Small intestine (tissue), 7 donors: ENCODE data around the gene STARD13. TPM values are rescaled to one million over a fixed set of nuclear protein-coding genes. Genes with fewer than 3 reads are reported as not detected.

Source experiments
- DNase-seq, 2 donors: peaks; one replicate each; pipeline versions ENCODE4 v3.0.0 to v3.0.0-alpha.2; 2013
- FAIRE-seq: peaks from 2 replicates; lab custom pipeline; 2012; peaks lifted over from hg19 to GRCh38; lab: Jason Lieb, UNC
- H3K27ac ChIP-seq, 3 donors: one replicate each; pipeline ENCODE4 v1.5.1; 2013; ENCODE audit warnings: low read length in 2 of 3, mild to moderate bottlenecking in 2 of 3, control low read depth in 1 of 3, inconsistent platforms in 1 of 3, low read depth in 1 of 3, moderate library complexity in 1 of 3
- H3K27me3 ChIP-seq, 3 donors: one replicate each; pipeline ENCODE4 v1.6.1; 2013; ENCODE audit warnings: low read length in 3 of 3, inconsistent platforms in 1 of 3; ENCODE audit not compliant: control insufficient read depth in 3 of 3, insufficient read depth in 3 of 3
- H3K36me3 ChIP-seq, 3 donors: one replicate each; pipeline ENCODE4 v1.6.1; 2013; ENCODE audit warnings: low read length in 3 of 3, inconsistent platforms in 1 of 3, low read depth in 1 of 3, mild to moderate bottlenecking in 1 of 3, moderate library complexity in 1 of 3; ENCODE audit not compliant: control insufficient read depth in 3 of 3, insufficient read depth in 2 of 3
- H3K4me1 ChIP-seq, 3 donors: one replicate each; pipeline ENCODE4 v1.6.1; 2013; ENCODE audit warnings: low read length in 2 of 3, inconsistent platforms in 1 of 3, low read depth in 1 of 3, mild to moderate bottlenecking in 1 of 3, moderate library complexity in 1 of 3; ENCODE audit not compliant: control insufficient read depth in 3 of 3, insufficient read depth in 2 of 3
- H3K4me3 ChIP-seq, 3 donors: one replicate each; pipeline ENCODE4 v1.5.1; 2013; ENCODE audit warnings: low read length in 3 of 3, control low read depth in 1 of 3, inconsistent platforms in 1 of 3, low read depth in 1 of 3, mild to moderate bottlenecking in 1 of 3, moderate library complexity in 1 of 3
- H3K9me3 ChIP-seq, 2 donors: one replicate each; pipeline ENCODE4 v1.6.1; 2013; ENCODE audit warnings: low read depth in 1 of 2, low read length in 1 of 2; ENCODE audit not compliant: control insufficient read depth in 2 of 2, insufficient read depth in 1 of 2
- WGBS, 3 donors: extraction: QIAGEN DNeasy Blood & Tissue Kit; methylation state at CpG; one replicate each; pipeline ENCODE4 v1.1.7; 2013; 5-methylcytosine and 5-hydroxymethylcytosine counted together
- polyA plus RNA-seq, 4 donors: library from polyadenylated mRNA; stranded (reverse) in 3 of 4; unstranded in 1 of 4; fragments of 200-250 nt in 3 of 4; fragments of 120-200 nt in 1 of 4; gene quantifications; one replicate each; pipeline versions ENCODE4 v1.2.1 to v1.2.3, GENCODE V29; 2013
- donor health status: healthy with polysubstance abuse.
- donor health status: control.
- donor health status: control.
- donor health status: Bipolar disorder and iron deficiency.
- donor health status: healthy.

STARD13 gene
- polyA plus RNA-seq, 4 donors: 2.2 to 15.3 (median 5.0) TPM

DNA sequence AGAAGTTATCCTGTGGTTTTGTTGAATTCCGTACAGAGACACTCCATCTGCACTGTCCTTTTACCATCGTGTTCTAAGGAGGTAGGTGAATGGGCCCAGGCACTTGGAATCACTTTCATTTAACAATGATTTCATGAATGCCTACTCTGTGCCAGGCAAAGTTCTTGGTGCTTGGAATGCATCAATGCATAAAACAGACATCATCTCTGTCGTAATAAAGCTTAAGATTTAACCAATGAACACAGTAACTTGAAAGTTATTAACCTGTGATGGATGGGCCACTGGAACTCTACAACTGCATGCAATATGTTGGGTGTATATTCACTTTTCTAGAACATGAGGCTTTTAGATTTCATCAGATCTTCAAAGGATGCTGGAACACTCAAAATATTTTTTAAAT is 14.1 kb upstream of the STARD13 start:
- no peak for DNase-seq
- no peak for FAIRE-seq
- H3K4me3 ChIP-seq: no peak overlapping the region
- H3K27me3 ChIP-seq: no peaks in the 10 kb centered on the region
- no peaks in the 10 kb centered on the region for H3K4me1 ChIP-seq
- H3K9me3 ChIP-seq: no peaks in the 10 kb centered on the region
- no peak overlapping the region for H3K27ac ChIP-seq
- WGBS, 3 donors: 83 to 92% (median 91%) methylated on average over 3 of the region's 3 CpGs
- H3K36me3 ChIP-seq: no peaks in the 10 kb centered on the region

DNA sequence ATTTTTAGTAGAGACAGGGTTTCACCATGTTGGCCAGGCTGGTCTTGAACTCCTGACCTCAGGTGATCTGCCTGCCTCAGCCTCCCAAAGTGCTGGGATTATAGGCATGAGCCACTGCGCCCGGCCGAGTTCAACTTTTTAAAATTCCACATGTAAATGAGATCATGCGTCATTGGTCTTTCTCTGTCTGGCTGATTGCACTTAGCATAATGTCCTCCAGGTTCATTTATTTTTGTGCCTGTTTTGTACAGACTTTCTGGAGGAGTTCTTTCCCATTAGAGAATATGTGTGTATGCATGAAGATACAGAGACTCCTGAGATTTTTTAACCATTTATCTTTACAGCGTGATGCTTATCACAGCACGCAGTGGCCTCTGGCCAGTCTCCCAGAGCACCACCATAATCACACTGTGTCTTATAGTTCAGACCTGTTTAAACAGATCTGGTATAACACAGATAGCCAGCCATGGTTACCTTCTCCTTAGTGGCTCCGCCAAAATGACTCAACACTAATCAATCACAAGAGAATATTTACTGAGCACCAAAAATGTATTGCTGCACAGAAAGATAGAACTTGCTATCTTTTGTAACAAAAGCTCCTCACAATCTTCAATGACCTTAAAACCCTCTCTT is 11.4 kb upstream of the STARD13 start:
- H3K36me3 ChIP-seq: no peaks in the 10 kb centered on the region
- H3K27ac ChIP-seq: no peak overlapping the region
- DNase-seq (peak; percentile 30 to 32), FAIRE-seq (no peak)
- H3K4me1 ChIP-seq: no peaks in the 10 kb centered on the region
- WGBS, 3 donors: 62 to 78% (median 70%) methylated on average over 7 of the region's 7 CpGs
- no peaks in the 10 kb centered on the region for H3K27me3 ChIP-seq
- no peaks in the 10 kb centered on the region for H3K9me3 ChIP-seq
- H3K4me3 ChIP-seq: no peak overlapping the region

DNA sequence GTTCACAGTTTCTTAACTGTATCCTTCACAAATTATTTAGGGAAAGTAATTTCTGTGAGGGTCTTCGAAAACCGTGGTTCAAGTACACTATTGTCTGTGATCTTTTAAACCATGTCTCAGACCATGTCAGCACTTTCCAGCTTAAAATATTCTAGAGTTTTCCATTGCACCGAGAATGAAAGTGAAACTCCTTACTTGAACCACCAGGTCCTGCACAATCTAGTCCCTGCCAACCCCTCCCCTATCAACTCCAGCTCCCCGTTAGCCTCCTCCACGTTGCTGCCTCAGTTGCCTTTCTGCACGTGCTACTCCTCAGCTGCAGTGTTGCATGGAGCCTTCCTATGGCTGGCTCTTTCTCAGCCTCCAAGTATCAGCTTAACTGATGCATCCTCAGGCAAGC is 7.2 kb upstream of the STARD13 start:
- Histone ChIP-seq H3K4me1 (no peaks in the 10 kb centered on the region), H3K27ac (peak overlapping the region in 1 of 3 donors; percentile 11), H3K36me3 (no peaks in the 10 kb centered on the region), H3K4me3 (peak overlapping the region in 1 of 3 donors; percentile 23), H3K9me3 (no peaks in the 10 kb centered on the region), H3K27me3 (no peaks in the 10 kb centered on the region)
- 53 to 65% (median 62%) methylated on average over 6 of the region's 6 CpGs for WGBS, 3 donors
- DNase-seq (peak in 1 of 2 donors; percentile 29), FAIRE-seq (no peak)

DNA sequence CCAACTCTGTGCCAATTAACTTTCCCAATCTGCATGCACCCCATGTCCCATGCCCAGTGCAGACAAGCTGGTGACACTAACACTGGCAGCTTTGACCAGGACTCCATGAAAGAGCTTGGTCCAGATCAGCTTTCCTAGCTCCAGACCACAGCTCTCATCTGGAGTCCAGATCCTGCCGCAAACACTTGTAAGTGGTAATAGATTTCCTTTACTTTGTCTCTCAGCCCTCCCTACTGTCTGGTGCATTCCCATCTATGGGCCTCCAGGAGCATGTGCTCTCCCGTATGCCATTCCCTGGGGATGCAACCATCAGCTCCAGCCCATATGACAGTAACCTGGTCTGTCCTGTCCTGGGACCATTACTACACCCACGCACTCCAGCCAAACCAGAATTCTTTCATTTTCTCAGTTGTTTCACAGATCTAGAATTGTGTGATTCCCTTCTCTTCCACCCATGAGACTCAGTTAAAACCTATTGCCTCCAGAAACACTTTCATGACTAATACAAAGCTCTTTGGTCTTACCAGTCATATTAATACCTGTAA is 4.9 kb upstream of the STARD13 start:
- peaks cover 0 to 3% (median 0%) of the 10 kb centered on the region in 3 donors for H3K36me3 ChIP-seq
- WGBS, 3 donors: 93 to 95% (median 94%) methylated on average over 3 of the region's 3 CpGs
- H3K27me3 ChIP-seq: no peaks in the 10 kb centered on the region
- no peak for FAIRE-seq
- no peaks in the 10 kb centered on the region for H3K9me3 ChIP-seq
- no peak for DNase-seq
- H3K4me1 ChIP-seq: peaks cover 0 to 8% (median 0%) of the 10 kb centered on the region in 3 donors
- H3K4me3 ChIP-seq: no peak overlapping the region
- H3K27ac ChIP-seq: no peak overlapping the region

DNA sequence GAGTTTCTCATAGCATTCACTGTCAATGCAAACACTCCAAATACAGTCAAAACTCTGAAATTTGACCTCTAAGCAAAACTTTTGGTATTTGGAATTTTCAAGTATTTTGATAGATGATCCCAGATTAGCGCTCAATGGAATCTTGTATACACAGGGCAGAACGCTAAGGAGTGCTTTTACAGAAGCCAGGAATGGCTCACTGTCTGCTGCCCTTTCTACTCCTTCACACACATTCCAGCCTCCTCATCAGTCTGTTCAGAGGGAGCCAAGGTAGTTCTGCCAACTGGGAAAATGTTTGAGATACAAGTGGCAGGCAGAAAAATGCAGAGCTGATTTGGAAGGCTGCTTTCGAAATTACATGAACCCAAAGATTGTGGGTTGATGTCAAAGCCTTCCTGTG is 4.4 kb upstream of the STARD13 start:
- no peak overlapping the region for H3K4me3 ChIP-seq
- FAIRE-seq: no peak
- no peaks in the 10 kb centered on the region for H3K9me3 ChIP-seq
- WGBS, 3 donors: 75 to 92% (median 80%) methylated on average over 3 of the region's 3 CpGs
- H3K27me3 ChIP-seq: no peaks in the 10 kb centered on the region
- H3K27ac ChIP-seq: no peak overlapping the region
- H3K36me3 ChIP-seq: peaks cover 0 to 3% (median 0%) of the 10 kb centered on the region in 3 donors
- H3K4me1 ChIP-seq: peaks cover 0 to 8% (median 0%) of the 10 kb centered on the region in 3 donors
- no peak for DNase-seq

DNA sequence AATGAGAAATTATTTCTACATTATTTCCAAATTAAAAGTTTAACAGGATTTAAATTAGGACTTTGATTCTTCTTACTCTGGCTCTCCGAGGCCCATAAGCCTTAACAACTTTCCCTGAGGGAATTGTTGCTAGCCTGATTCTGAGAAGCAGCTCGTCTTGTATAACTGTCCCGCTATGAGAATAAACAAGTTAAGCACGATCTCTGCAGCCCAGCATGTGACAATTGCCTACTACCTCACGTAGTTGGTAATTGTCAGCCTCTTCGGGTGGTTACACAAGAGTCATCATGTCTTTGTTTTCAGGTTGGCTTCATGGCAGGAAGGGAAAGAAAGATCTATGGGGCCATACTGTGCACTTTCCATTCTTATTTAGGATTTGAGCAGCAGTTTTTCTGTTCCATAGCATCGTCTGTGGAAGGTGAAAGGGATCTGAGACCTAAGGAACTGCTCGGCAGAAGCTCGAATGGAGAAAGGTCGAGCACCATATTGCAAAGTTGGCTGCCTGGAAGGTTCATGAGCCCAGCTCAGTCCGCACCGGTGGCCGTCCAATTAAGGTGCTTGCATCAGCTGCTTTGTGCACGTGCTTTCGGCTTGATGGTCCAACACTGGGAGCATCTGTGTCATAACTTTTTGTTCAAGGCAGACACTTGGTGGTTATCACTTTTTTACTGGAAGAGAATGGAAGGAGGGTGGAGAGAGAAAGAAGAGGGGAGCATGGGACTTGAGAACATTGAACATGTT is 1.8 kb upstream of the STARD13 start:
- WGBS, 3 donors: 88 to 92% (median 91%) methylated on average over 15 of the region's 15 CpGs
- no peaks in the 10 kb centered on the region for H3K9me3 ChIP-seq
- H3K36me3 ChIP-seq: peaks cover 0 to 3% (median 0%) of the 10 kb centered on the region in 3 donors
- H3K27ac ChIP-seq: no peak overlapping the region
- peaks cover 0 to 8% (median 0%) of the 10 kb centered on the region in 3 donors for H3K4me1 ChIP-seq
- no peak for DNase-seq
- H3K27me3 ChIP-seq: no peaks in the 10 kb centered on the region
- no peak overlapping the region for H3K4me3 ChIP-seq
- FAIRE-seq: no peak

DNA sequence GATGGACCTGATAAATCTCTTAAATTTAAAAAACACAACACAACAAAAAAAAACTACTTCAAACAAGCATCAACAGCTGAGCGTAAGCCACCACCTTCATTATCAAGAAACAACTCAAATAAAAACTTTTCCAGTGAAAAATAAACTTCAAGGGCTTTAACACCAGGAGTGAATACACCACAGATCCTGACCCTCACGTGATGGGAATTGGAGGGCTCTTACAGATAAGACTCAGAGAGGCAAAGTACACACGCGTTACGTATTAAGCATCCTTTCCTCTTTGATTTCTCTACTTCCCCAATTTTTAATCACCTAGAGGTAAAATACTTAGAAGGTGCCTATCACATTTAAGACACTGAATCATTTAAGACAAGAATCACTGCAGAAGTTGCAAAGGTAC is 573 bp upstream of the STARD13 start:
- Histone ChIP-seq H3K36me3 (peaks cover 0 to 3% (median 0%) of the 10 kb centered on the region in 3 donors), H3K27ac (peak overlapping the region; percentile 88 to 94 (median 94)), H3K4me1 (peaks cover 0 to 8% (median 0%) of the 10 kb centered on the region in 3 donors), H3K9me3 (no peaks in the 10 kb centered on the region), H3K27me3 (no peaks in the 10 kb centered on the region), H3K4me3 (peak overlapping the region in 2 of 3 donors; percentile 58 to 67)
- FAIRE-seq (no peak), DNase-seq (peak; percentile 58 to 80)
- 4 to 14% (median 12%) methylated on average over 5 of the region's 5 CpGs for WGBS, 3 donors

DNA sequence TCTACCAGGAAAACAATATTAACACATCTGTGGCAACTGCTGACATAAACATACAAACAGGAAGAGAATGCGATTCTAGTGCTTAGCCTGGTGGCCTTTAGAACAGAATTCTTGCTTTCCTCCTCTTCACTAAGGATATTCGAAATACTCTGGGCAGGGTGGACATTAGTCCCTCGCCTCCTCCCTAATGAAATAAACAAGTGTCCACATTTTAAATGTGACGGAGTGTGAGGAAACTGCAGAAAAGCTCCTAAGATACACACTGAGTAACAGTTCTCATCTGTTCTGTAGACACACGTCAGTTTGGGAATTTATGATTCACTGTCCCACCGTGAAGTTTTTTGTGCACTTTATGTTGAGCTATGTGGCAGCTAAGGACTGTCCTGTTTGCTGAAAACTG is 639 bp downstream of the STARD13 start:
- peaks cover 0 to 3% (median 0%) of the 10 kb centered on the region in 3 donors for H3K36me3 ChIP-seq
- H3K27ac ChIP-seq: peak overlapping the region; percentile 24 to 94 (median 94)
- H3K4me1 ChIP-seq: peaks cover 0 to 13% (median 0%) of the 10 kb centered on the region in 3 donors
- DNase-seq (peak; percentile 24 to 54), FAIRE-seq (no peak)
- no peaks in the 10 kb centered on the region for H3K27me3 ChIP-seq
- H3K4me3 ChIP-seq: peak overlapping the region; percentile 34 to 67 (median 58)
- WGBS, 3 donors: 7 to 12% (median 11%) methylated on average over 6 of the region's 6 CpGs
- H3K9me3 ChIP-seq: no peaks in the 10 kb centered on the region
